ENCODE data around the gene MEGF6.

DNA sequence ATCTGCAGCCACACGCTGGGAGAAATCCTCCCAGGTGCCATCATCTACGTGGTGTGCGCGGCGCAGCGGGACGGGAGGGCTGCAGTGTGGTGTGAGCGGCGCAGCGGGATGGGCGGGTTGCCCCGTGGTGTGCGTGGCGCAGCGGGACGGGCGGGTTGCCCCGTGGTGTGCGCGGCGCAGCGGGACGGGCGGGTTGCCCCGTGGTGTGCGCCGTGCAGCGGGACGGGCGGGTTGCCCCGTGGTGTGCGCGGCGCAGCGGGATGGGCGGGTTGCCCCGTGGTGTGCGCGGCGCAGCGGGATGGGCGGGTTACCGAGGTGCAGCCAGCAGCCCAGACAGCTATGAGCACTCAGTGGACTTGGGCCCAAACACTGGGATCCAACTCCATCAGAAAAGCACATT is 33.9 kb upstream of the MEGF6 start:
- TF ChIP-seq, protein P1, sequence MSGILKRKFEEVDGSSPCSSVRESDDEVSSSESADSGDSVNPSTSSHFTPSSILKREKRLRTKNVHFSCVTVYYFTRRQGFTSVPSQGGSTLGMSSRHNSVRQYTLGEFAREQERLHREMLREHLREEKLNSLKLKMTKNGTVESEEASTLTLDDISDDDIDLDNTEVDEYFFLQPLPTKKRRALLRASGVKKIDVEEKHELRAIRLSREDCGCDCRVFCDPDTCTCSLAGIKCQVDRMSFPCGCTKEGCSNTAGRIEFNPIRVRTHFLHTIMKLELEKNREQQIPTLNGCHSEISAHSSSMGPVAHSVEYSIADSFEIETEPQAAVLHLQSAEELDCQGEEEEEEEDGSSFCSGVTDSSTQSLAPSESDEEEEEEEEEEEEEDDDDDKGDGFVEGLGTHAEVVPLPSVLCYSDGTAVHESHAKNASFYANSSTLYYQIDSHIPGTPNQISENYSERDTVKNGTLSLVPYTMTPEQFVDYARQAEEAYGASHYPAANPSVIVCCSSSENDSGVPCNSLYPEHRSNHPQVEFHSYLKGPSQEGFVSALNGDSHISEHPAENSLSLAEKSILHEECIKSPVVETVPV (CRISPR knock-in tag; IDR thresholded peaks at IDR 0.05): no peak
- TF ChIP-seq, protein P2, sequence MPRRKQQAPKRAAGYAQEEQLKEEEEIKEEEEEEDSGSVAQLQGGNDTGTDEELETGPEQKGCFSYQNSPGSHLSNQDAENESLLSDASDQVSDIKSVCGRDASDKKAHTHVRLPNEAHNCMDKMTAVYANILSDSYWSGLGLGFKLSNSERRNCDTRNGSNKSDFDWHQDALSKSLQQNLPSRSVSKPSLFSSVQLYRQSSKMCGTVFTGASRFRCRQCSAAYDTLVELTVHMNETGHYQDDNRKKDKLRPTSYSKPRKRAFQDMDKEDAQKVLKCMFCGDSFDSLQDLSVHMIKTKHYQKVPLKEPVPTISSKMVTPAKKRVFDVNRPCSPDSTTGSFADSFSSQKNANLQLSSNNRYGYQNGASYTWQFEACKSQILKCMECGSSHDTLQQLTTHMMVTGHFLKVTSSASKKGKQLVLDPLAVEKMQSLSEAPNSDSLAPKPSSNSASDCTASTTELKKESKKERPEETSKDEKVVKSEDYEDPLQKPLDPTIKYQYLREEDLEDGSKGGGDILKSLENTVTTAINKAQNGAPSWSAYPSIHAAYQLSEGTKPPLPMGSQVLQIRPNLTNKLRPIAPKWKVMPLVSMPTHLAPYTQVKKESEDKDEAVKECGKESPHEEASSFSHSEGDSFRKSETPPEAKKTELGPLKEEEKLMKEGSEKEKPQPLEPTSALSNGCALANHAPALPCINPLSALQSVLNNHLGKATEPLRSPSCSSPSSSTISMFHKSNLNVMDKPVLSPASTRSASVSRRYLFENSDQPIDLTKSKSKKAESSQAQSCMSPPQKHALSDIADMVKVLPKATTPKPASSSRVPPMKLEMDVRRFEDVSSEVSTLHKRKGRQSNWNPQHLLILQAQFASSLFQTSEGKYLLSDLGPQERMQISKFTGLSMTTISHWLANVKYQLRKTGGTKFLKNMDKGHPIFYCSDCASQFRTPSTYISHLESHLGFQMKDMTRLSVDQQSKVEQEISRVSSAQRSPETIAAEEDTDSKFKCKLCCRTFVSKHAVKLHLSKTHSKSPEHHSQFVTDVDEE (CRISPR knock-in tag; IDR thresholded peaks at IDR 0.05): no peak
- no peak for TF ChIP-seq ARNTL (CRISPR knock-in tag; IDR thresholded peaks at IDR 0.05; ENCODE audit: borderline replicate concordance, low read depth)
- no peak for TF ChIP-seq CSDC2 (CRISPR knock-in tag; IDR thresholded peaks at IDR 0.05)
- TF ChIP-seq, protein P3, sequence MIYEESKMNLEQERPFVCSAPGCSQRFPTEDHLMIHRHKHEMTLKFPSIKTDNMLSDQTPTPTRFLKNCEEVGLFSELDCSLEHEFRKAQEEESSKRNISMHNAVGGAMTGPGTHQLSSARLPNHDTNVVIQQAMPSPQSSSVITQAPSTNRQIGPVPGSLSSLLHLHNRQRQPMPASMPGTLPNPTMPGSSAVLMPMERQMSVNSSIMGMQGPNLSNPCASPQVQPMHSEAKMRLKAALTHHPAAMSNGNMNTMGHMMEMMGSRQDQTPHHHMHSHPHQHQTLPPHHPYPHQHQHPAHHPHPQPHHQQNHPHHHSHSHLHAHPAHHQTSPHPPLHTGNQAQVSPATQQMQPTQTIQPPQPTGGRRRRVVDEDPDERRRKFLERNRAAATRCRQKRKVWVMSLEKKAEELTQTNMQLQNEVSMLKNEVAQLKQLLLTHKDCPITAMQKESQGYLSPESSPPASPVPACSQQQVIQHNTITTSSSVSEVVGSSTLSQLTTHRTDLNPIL (CRISPR knock-in tag; IDR thresholded peaks at IDR 0.05; ENCODE audit: low read depth): no peak
- TF ChIP-seq GLIS3 (CRISPR knock-in tag; IDR thresholded peaks at IDR 0.05): no peak

Data from SK-N-SH treated with all-trans-retinoic acid at 6 μM for 48 hours (cell line).